Endothelial cell of umbilical vein (primary cell): ENCODE results near the gene MS4A6E. TPM values are rescaled to one million over a fixed set of nuclear protein-coding genes. Genes with fewer than 3 reads are reported as not detected.

Experiments used
- BruUV-seq: library from RNA; stranded (reverse); fragments of 400-500 nt; replicated peaks from 2 replicates; lab custom pipeline; 2021; lab: Mats Ljungman, UMichigan
- CTCF ChIA-PET: fragments of 300-600, 350-600 bp; sonication (Branson Sonifier 250); formaldehyde crosslinking; loops from one replicate; lab custom pipeline; 2021; ENCODE audit warnings: antibody characterized with exemption, inconsistent platforms; lab: Charles Lee
- POLR2A ChIA-PET: fragments of 300-600, 350-600 bp; sonication (Branson Sonifier 250); formaldehyde crosslinking; loops from one replicate; lab custom pipeline; 2021; ENCODE audit warnings: antibody characterized with exemption, inconsistent platforms; lab: Charles Lee
- DNase-seq: peaks from one replicate; pipeline ENCODE4 v3.0.0-alpha.2; 2011; ENCODE audit warnings: low read depth, low spot score
- FAIRE-seq: peaks from 2 replicates; lab custom pipeline; 2011; peaks lifted over from hg19 to GRCh38; lab: Jason Lieb, UNC
- H2AFZ ChIP-seq: 2 replicates; pipeline ENCODE4 v1.6.0; 2012; ENCODE audit warnings: low read depth, low read length, control low read depth, inconsistent platforms
- H3K27ac ChIP-seq: 2 replicates; pipeline ENCODE4 v1.5.1; 2011; ENCODE audit warnings: low read depth, mild to moderate bottlenecking, control low read depth, low read length, moderate library complexity; ENCODE audit not compliant: insufficient read depth
- H3K27me3 ChIP-seq, 2 experiments: 2 replicates each; pipeline versions ENCODE4 v1.6.0 to v1.6.1; 2011; ENCODE audit warnings: low read length in 2 of 2, mixed read lengths in 1 of 2; ENCODE audit not compliant: control insufficient read depth in 2 of 2, insufficient read depth in 2 of 2
- H3K36me3 ChIP-seq, 2 experiments: 2 replicates in 1 of 2; 3 replicates in 1 of 2; pipeline ENCODE4 v1.5.1; 2011; ENCODE audit warnings: low read length in 2 of 2, mild to moderate bottlenecking in 1 of 2, moderate library complexity in 1 of 2; ENCODE audit not compliant: control insufficient read depth in 2 of 2, insufficient read depth in 2 of 2; ENCODE audit errors: extremely low read depth in 1 of 2
- H3K4me1 ChIP-seq: 3 replicates; pipeline ENCODE4 v1.5.1; 2011; ENCODE audit warnings: mild to moderate bottlenecking, low read length; ENCODE audit not compliant: control insufficient read depth, insufficient read depth; ENCODE audit errors: extremely low read depth
- H3K4me2 ChIP-seq: 2 replicates; pipeline ENCODE4 v1.6.1; 2011; ENCODE audit warnings: low read length, control low read depth, mixed read lengths; ENCODE audit not compliant: insufficient read depth
- H3K4me3 ChIP-seq, 3 experiments: fragments of 200-600 bp in 1 of 3; sonication (generic), shearing (Covaris generic) in 1 of 3; replicated peaks in 1 of 3; 2 replicates each; pipeline ENCODE4 v1.5.1; 2011 to 2016; ENCODE audit warnings: control low read depth in 3 of 3, low read length in 3 of 3, mild to moderate bottlenecking in 2 of 3, inconsistent platforms in 1 of 3, low read depth in 1 of 3, moderate library complexity in 1 of 3; ENCODE audit not compliant: insufficient read depth in 1 of 3
- H3K79me2 ChIP-seq: 2 replicates; pipeline ENCODE4 v1.6.0; 2012; ENCODE audit warnings: low read length, inconsistent platforms; ENCODE audit not compliant: control insufficient read depth, insufficient read depth
- H3K9ac ChIP-seq: replicated peaks from 2 replicates; pipeline ENCODE3; 2011; ENCODE audit warnings: low read length, control low read depth; ENCODE audit not compliant: insufficient read depth; ENCODE audit errors: extremely low read depth
- H3K9me1 ChIP-seq: replicated peaks from 3 replicates; pipeline ENCODE4 v1.6.0; 2011; ENCODE audit warnings: mild to moderate bottlenecking, low read length; ENCODE audit not compliant: control insufficient read depth, insufficient read depth; ENCODE audit errors: extremely low read depth
- H3K9me3 ChIP-seq: replicated peaks from 2 replicates; pipeline ENCODE4 v1.5.1; 2012; ENCODE audit warnings: low read length, inconsistent platforms; ENCODE audit not compliant: control insufficient read depth, insufficient read depth
- H4K20me1 ChIP-seq: replicated peaks from 2 replicates; pipeline ENCODE3; 2011; ENCODE audit warnings: mild to moderate bottlenecking, low read length; ENCODE audit not compliant: control insufficient read depth, insufficient read depth; ENCODE audit errors: extremely low read depth
- EZH2 ChIP-seq: IDR thresholded peaks from 2 replicates; pipeline ENCODE4 v1.6.1; 2012; ENCODE audit warnings: borderline replicate concordance, low read depth, mild to moderate bottlenecking, moderate library complexity, low read length, inconsistent platforms; ENCODE audit not compliant: severe bottlenecking
- FOS ChIP-seq: IDR thresholded peaks from 2 replicates; pipeline ENCODE4 v1.6.1; 2011; ENCODE audit warnings: mild to moderate bottlenecking, low read length, moderate library complexity, borderline replicate concordance; ENCODE audit not compliant: insufficient read depth
- GATA2 ChIP-seq: IDR thresholded peaks from 2 replicates; pipeline ENCODE4 v1.7.0; 2011; ENCODE audit warnings: low read depth, mild to moderate bottlenecking, moderate library complexity, mixed read lengths, low read length; ENCODE audit not compliant: insufficient read length, insufficient read depth
- JUN ChIP-seq: IDR thresholded peaks from 2 replicates; pipeline ENCODE4 v1.6.1; 2011; ENCODE audit warnings: borderline replicate concordance, low read depth; ENCODE audit not compliant: insufficient read length, insufficient read depth
- MAX ChIP-seq: IDR thresholded peaks from 2 replicates; pipeline ENCODE4 v1.6.1; 2011; ENCODE audit not compliant: insufficient read depth, insufficient read length
- MYC ChIP-seq: IDR thresholded peaks from one replicate; pipeline ENCODE4 v1.6.1; 2011; ENCODE audit warnings: mild to moderate bottlenecking, low read depth, low read length
- POLR2A ChIP-seq: IDR thresholded peaks from 2 replicates; pipeline ENCODE4 v1.6.1; 2012; ENCODE audit warnings: low read depth, mild to moderate bottlenecking, control low read depth, low read length
- POLR2AphosphoS5 ChIP-seq: IDR thresholded peaks from 2 replicates; pipeline ENCODE4 v1.6.1; 2012; ENCODE audit warnings: low read depth, mild to moderate bottlenecking, control low read depth, low read length, moderate library complexity; ENCODE audit not compliant: insufficient read depth
- dilution Hi-C: fragments of 300-500 bp; cut with MboI; formaldehyde crosslinking; loops from one replicate; pipeline ENCODE4 v1.15.0; 2019; ENCODE audit warnings: low sequenced_read_pairs; ENCODE audit not compliant: extremely low pct_ligation_motif_present
- intact Hi-C: fragments of 100-400 bp; cut with micrococcal nuclease; formaldehyde crosslinking; loops from one replicate; pipeline ENCODE4 v1.10.0; 2022
- polyA plus RNA-seq, 4 experiments: library from polyadenylated mRNA; depleted of rRNA in 3 of 4; stranded (reverse) in 3 of 4; unstranded in 1 of 4; fragments of >200 nt; gene quantifications; 2 replicates each; pipeline versions ENCODE4 v1.2.1 to v1.2.3, GENCODE V29; 2011 to 2012; ENCODE audit warnings: missing spikeins in 1 of 4
- total RNA-seq: library from RNA; stranded (reverse); gene quantifications from 2 replicates; pipeline ENCODE4 v1.2.3, GENCODE V29; 2021
- TF ChIP-seq, protein P1 (sequence below), 2 donors: IDR thresholded peaks; 1 replicate in 1 of 2; 2 replicates in 1 of 2; pipeline ENCODE4 v1.5.1; 2011; ENCODE audit warnings: low read length in 2 of 2, mild to moderate bottlenecking in 2 of 2, moderate library complexity in 2 of 2, control low read depth in 1 of 2, inconsistent platforms in 1 of 2, low read depth in 1 of 2; ENCODE audit not compliant: insufficient read depth in 1 of 2; ENCODE audit errors: extremely low read depth in 1 of 2

The MS4A6E gene
- total and polyA plus RNA-seq, 2 donors (not counting 3 experiments of a cell fraction or from before 2014, with no cell fraction given): not detected

- no peaks in the 10 kb centered on the region for H3K36me3 ChIP-seq
- POLR2A ChIA-PET: no interaction called here
- H4K20me1 ChIP-seq: no peaks in the 10 kb centered on the region
- CTCF ChIA-PET: interaction anchor here (0.7 to 6.9 kb wide), 8 partner anchors 9 to 257 kb away, joined by 3 to 147 read pairs (median 18); no protein-coding TSS in a partner anchor
- no peak for DNase-seq
- H3K27me3 ChIP-seq: peaks cover 13 to 16% of the 10 kb centered on the region in 2 experiments
- no peak overlapping the region for H2AFZ ChIP-seq
- no peaks in the 10 kb centered on the region for H3K9me1 ChIP-seq
- dilution Hi-C loops (no loop called here), intact Hi-C loops (loop anchor here (5.0 kb wide), 1 partner anchor 95 kb away; no protein-coding TSS in a partner anchor)
- H3K4me2 ChIP-seq: no peak overlapping the region
- no peaks in the 10 kb centered on the region for H3K79me2 ChIP-seq
- FAIRE-seq: peak; percentile 18
- TF ChIP-seq, protein P1, sequence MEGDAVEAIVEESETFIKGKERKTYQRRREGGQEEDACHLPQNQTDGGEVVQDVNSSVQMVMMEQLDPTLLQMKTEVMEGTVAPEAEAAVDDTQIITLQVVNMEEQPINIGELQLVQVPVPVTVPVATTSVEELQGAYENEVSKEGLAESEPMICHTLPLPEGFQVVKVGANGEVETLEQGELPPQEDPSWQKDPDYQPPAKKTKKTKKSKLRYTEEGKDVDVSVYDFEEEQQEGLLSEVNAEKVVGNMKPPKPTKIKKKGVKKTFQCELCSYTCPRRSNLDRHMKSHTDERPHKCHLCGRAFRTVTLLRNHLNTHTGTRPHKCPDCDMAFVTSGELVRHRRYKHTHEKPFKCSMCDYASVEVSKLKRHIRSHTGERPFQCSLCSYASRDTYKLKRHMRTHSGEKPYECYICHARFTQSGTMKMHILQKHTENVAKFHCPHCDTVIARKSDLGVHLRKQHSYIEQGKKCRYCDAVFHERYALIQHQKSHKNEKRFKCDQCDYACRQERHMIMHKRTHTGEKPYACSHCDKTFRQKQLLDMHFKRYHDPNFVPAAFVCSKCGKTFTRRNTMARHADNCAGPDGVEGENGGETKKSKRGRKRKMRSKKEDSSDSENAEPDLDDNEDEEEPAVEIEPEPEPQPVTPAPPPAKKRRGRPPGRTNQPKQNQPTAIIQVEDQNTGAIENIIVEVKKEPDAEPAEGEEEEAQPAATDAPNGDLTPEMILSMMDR (IDR thresholded peaks at IDR 0.05; ENCODE audit: extremely low read depth in 1 of 2, insufficient read depth in 1 of 2, low read depth in 1 of 2, low read length in 2 of 2): no peak
- TF ChIP-seq POLR2A: no peak
- no peak for TF ChIP-seq POLR2AphosphoS5
- TF ChIP-seq MAX: no peak
- no peak for TF ChIP-seq GATA2
- TF ChIP-seq FOS: no peak
- TF ChIP-seq EZH2: no peak
- TF ChIP-seq JUN: no peak
- TF ChIP-seq MYC: no peak
- no TSS peak for BruUV-seq
- H3K9ac ChIP-seq: no peak overlapping the region
- no peak overlapping the region for H3K4me3 ChIP-seq
- no peak overlapping the region for H3K27ac ChIP-seq
- H3K9me3 ChIP-seq: no peaks in the 10 kb centered on the region
- H3K4me1 ChIP-seq: no peaks in the 10 kb centered on the region
Measured at GRCh38 chr11:60362241-60362640, 35.2 kb downstream of the MS4A6E start.
